Stomach (tissue), 4 donors: ENCODE results near the gene CSDE1.
"Not testable (repeated sequence)": the region's sequence is repeated elsewhere in the genome, so short reads cannot be mapped to it uniquely, and the experiment has no call there.

Experiments
- EP300 ChIP-seq: sonication (generic); formaldehyde crosslinking; IDR thresholded peaks from one replicate; pipeline ENCODE4 v1.6.1; 2017; ENCODE audit warnings: antibody characterized with exemption
- POLR2AphosphoS5 ChIP-seq, 3 donors: sonication (generic); formaldehyde crosslinking; IDR thresholded peaks; one replicate each; pipeline ENCODE4 v1.6.1; 2016; ENCODE audit warnings: antibody characterized with exemption in 3 of 3

GRCh38 chr1:114786440-114786839 lies 28.7 kb upstream of the CSDE1 start:
- not testable (repeated sequence) for TF ChIP-seq POLR2AphosphoS5 (IDR thresholded peaks at IDR 0.05); EP300
